HEK293T (cell line): ENCODE data around the gene F8.
"Not testable (repeated sequence)": the region's sequence is repeated elsewhere in the genome, so short reads cannot be mapped to it uniquely, and the experiment has no call there.

ENCODE experiments used
- CTCF ChIA-PET: fragments of 350-600 bp; formaldehyde crosslinking; extraction: SDS; loops from one replicate; lab custom pipeline; 2021; ENCODE audit warnings: antibody characterized with exemption, inconsistent platforms; lab: Yijun Ruan, JAX
- POLR2A ChIA-PET: fragments of 350-600 bp; formaldehyde crosslinking; extraction: SDS; loops from one replicate; lab custom pipeline; 2020; ENCODE audit warnings: antibody characterized with exemption, inconsistent platforms; lab: Yijun Ruan, JAX
- DNase-seq: peaks from one replicate; pipeline ENCODE4 v3.0.0; 2012; ENCODE audit warnings: mixed read lengths; ENCODE audit errors: extremely low spot score
- ARNT ChIP-seq: fragments of 450-650 bp; IDR thresholded peaks from 2 replicates; pipeline ENCODE4 v1.6.1; 2017; ENCODE audit warnings: mild to moderate bottlenecking
- BHLHE40 ChIP-seq: fragments of 450-650 bp; IDR thresholded peaks from 2 replicates; pipeline ENCODE4 v1.6.1; 2016; ENCODE audit warnings: mild to moderate bottlenecking, moderate library complexity, borderline replicate concordance
- CTBP1 ChIP-seq: fragments of 450-650 bp; IDR thresholded peaks from 2 replicates; pipeline ENCODE4 v1.6.1; 2016; ENCODE audit warnings: borderline replicate concordance
- ELF4 ChIP-seq: fragments of 450-650 bp; IDR thresholded peaks from 2 replicates; pipeline ENCODE4 v1.6.1; 2017; ENCODE audit warnings: antibody characterized with exemption
- FOXA1 ChIP-seq: fragments of 450-650 bp; IDR thresholded peaks from 2 replicates; pipeline ENCODE4 v1.6.1; 2016; ENCODE audit warnings: mild to moderate bottlenecking
- FOXK2 ChIP-seq: fragments of 450-650 bp; IDR thresholded peaks from 2 replicates; pipeline ENCODE4 v1.6.1; 2016; ENCODE audit warnings: mild to moderate bottlenecking
- FOXM1 ChIP-seq: fragments of 450-650 bp; IDR thresholded peaks from 2 replicates; pipeline ENCODE4 v1.6.1; 2017; ENCODE audit warnings: mild to moderate bottlenecking, borderline replicate concordance
- HDGF ChIP-seq: fragments of 450-650 bp; IDR thresholded peaks from 2 replicates; pipeline ENCODE4 v1.6.1; 2017; ENCODE audit warnings: antibody characterized with exemption, borderline replicate concordance
- L3MBTL2 ChIP-seq: fragments of 450-650 bp; conservative IDR thresholded peaks from 2 replicates; pipeline ENCODE4 v1.6.1; 2016; ENCODE audit warnings: mild to moderate bottlenecking
- LEF1 ChIP-seq: fragments of 450-650 bp; IDR thresholded peaks from 2 replicates; pipeline ENCODE4 v1.6.1; 2017; ENCODE audit warnings: mild to moderate bottlenecking, borderline replicate concordance
- NFRKB ChIP-seq: fragments of 450-650 bp; IDR thresholded peaks from 2 replicates; pipeline ENCODE4 v1.6.1; 2016; ENCODE audit warnings: mild to moderate bottlenecking, moderate library complexity
- PKNOX1 ChIP-seq: fragments of 450-650 bp; IDR thresholded peaks from 2 replicates; pipeline ENCODE4 v1.6.1; 2016
- SP1 ChIP-seq: fragments of 450-650 bp; IDR thresholded peaks from 2 replicates; pipeline ENCODE4 v1.6.1; 2017
- SUZ12 ChIP-seq: fragments of 450-650 bp; IDR thresholded peaks from 2 replicates; pipeline ENCODE4 v1.6.1; 2016; ENCODE audit warnings: mild to moderate bottlenecking
- TARDBP ChIP-seq: fragments of 450-650 bp; IDR thresholded peaks from 2 replicates; pipeline ENCODE4 v1.6.1; 2016
- ZNF384 ChIP-seq: fragments of 450-650 bp; IDR thresholded peaks from 2 replicates; pipeline ENCODE4 v1.6.1; 2016

The F8 gene

GRCh38 chrX:154833746-154834274, 188.7 kb downstream of the F8 start:
- TF ChIP-seq LEF1 (no peak), NFRKB (no peak), FOXM1 (no peak), ARNT (no peak), SUZ12 (no peak), SP1 (no peak), ZNF384 (no peak), ELF4 (no peak), PKNOX1 (no peak), FOXK2 (no peak), BHLHE40 (no peak), HDGF (no peak), TARDBP (no peak)
- no peak for DNase-seq
- POLR2A ChIA-PET: no interaction called here
- CTCF ChIA-PET: interaction anchor here (0.6 to 1.8 kb wide), 2 partner anchors 85 to 233 kb away, joined by 4 to 6 read pairs; no protein-coding TSS in a partner anchor

DNA sequence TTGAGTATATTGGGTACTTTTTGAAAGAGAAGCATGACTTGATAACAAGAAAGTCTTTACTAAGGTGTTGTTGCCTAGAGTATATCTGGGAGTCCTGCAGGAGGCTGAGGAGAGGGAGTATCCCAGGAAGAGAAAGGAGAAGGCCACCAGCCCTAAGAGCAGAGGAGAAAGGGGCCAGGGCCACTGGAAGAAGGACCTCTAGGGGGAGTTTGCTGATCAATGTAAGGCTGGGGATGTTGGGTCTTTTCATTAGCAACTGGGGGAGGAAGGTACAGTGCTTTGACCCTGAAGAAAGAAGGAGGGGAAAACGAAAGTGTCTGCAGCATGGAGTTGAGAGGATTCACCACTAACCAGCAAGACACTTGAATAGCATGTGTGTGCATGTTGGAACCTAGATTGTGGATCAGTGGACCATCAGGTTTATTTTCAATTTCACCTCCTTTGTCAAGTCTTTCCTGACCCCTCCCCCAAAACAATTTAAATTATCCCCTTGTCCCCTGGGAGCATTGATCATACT, 192.5 kb downstream of the F8 start:
- no peak for DNase-seq
- CTCF ChIA-PET: no interaction called here
- POLR2A ChIA-PET: no interaction called here
- TF ChIP-seq FOXA1 (no peak), HDGF (no peak), SUZ12 (no peak)

DNA sequence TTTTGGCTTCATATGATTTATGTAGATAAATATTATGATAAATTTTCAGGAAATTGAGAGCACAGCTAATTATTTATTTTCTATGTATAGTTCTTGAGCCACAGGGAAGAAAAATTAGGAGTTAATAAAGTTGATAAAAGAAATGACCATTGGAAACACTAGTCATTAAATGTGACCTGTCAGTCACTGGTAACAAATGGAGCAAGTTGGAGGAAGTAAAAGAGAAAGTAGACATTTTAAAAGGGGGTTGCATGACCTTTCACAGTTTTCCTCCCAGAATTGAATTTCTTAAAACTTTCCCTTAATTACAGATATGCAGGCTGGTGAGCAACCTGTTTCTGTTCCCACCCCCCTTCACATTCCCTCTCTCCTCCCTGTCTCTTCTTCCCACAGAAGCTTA, 193.4 kb downstream of the F8 start:
- CTCF ChIA-PET: no interaction called here
- peak; percentile 14; the same call in 1 of the 2 replicates for TF ChIP-seq PKNOX1
- no peak for TF ChIP-seq L3MBTL2
- TF ChIP-seq ELF4: no peak
- no peak for TF ChIP-seq HDGF
- TF ChIP-seq FOXK2: no peak
- TF ChIP-seq NFRKB: no peak
- no peak for TF ChIP-seq SP1
- POLR2A ChIA-PET: no interaction called here
- DNase-seq: no peak

DNA sequence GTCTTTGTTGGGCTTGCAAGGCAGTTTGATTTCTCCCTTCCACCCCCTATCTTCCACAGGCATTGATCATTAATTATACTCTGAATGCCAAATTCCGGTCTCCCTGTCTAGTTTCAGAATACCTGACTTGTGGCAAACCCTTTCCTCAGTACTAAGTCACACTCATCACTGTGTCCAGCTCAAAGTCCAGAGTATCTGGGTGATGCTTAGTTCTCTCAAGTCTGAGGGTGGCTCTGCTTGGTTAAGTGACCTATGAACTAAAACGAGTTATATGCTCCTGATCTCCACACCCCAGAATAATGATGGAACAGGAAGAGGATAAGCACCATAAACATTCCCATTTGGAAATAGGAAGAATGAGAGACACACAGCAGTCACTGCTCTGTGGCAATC, 194.5 kb downstream of the F8 start:
- DNase-seq: no peak
- CTCF ChIA-PET: no interaction called here
- POLR2A ChIA-PET: no interaction called here
- TF ChIP-seq LEF1 (no peak), FOXA1 (no peak), HDGF (no peak), ARNT (no peak), SP1 (no peak), PKNOX1 (no peak), L3MBTL2 (no peak)

DNA sequence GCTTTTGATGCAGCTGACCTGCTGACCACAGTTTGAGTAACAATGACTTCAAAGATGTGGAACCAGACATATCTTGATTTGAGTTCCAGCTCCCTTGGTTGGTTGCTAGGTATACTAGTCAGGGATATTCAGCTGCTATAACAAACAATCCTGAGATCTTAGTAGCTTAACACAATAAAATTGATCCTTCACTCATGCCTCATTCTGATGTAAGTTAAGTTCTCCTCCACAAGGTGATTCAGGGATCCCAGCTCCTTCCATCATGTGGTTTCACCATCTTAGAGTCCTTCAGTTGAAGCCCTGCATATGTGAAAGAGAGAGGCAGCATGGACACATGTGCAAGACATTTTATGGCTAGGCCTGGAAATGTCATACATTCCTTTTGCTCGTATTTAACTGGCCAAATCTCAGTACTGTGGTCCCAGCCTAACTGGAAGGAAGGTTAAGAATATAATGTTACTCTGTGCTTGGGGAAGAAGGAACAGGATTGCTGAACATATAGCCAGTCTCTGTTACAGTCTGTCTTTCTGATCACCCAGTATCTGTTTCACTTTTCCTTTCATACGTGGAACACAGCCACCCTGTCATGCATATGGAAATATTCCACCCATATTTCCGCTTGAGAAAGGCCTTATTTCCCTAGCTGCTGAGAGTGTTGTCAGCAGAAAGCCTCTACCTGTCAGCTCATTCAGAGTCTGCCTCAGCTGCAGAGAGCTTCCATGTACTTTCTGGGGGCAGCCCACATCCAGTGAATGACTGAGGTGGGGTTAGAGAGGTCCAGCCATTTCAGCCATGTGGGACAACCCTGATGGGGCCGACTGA, 195.1 kb downstream of the F8 start:
- no peak for DNase-seq
- TF ChIP-seq LEF1 (no peak), ARNT (no peak), TARDBP (no peak), CTBP1 (no peak), FOXM1 (no peak), L3MBTL2 (no peak), HDGF (no peak)
- CTCF ChIA-PET: no interaction called here
- POLR2A ChIA-PET: no interaction called here

DNA sequence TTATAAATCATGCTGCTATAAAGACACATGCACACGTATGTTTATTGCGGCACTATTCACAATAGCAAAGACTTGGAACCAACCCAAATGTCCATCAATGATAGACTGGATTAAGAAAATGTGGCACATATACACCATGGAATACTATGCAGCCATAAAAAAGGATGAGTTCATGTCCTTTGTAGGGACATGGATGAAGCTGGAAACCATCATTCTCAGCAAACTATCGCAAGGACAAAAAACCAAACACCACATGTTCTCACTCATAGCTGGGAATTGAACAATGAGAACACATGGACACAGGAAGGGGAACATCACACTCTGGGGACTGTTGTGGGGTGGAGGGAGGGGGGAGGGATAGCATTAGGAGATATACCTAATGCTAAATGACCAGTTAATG, 196.9 kb downstream of the F8 start:
- DNase-seq, POLR2A ChIA-PET, CTCF ChIA-PET: not testable (repeated sequence)

DNA sequence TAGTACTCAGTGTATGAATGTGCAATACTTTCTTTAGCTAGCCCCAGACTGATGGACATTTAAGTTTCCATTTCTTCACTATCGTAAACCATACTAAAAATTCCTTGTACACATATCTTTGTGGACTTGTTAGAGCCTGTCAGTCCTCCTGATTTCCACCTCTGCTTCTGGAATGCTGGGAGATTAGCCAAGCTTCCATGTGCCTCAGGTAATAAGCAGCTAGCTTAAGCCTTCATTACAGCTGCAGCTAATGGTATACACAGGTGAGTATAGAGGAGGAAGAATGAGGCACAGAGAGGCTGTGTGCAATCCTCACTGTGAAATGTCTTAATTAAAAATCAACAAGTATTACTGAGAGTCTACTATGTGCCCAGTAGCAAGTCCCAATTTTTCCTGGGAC, 197.9 kb downstream of the F8 start:
- POLR2A ChIA-PET: no interaction called here
- DNase-seq: no peak
- no peak for TF ChIP-seq HDGF
- no peak for TF ChIP-seq SP1
- no peak for TF ChIP-seq L3MBTL2
- TF ChIP-seq LEF1: no peak
- TF ChIP-seq SUZ12: no peak
- TF ChIP-seq FOXM1: no peak
- TF ChIP-seq ZNF384: no peak
- TF ChIP-seq TARDBP: no peak
- TF ChIP-seq PKNOX1: no peak
- no peak for TF ChIP-seq BHLHE40
- CTCF ChIA-PET: no interaction called here
